ENCODE results near the gene OR2D3. TPM values are rescaled to one million over a fixed set of nuclear protein-coding genes. Genes with fewer than 3 reads are reported as not detected.

The OR2D3 gene
- total RNA-seq, 1 experiment from 2014 or later = not detected

- H2AFZ ChIP-seq (ENCODE audit: low read length) = no peak overlapping the region
- no peak overlapping the region for H3K4ac ChIP-seq (ENCODE audit: low read depth, low read length)
- no peaks in the 10 kb centered on the region for H3K23me2 ChIP-seq (ENCODE audit: insufficient read length, low read depth, low read length, poor library complexity, severe bottlenecking)
- DNase-seq = no peak
- no peak overlapping the region for H3K4me2 ChIP-seq (ENCODE audit: insufficient read depth, insufficient read length, low read length)
- no peak overlapping the region for H2AK5ac ChIP-seq (ENCODE audit: insufficient read length, low read length)
- no peaks in the 10 kb centered on the region for H3K9me3 ChIP-seq (ENCODE audit: control insufficient read depth, low read depth, low read length)
- H4K5ac ChIP-seq (ENCODE audit: insufficient read length, low read depth, low read length) = no peak overlapping the region
- Mint-ChIP-seq H3K4me3 (no peak overlapping the region), H3K36me3 (ENCODE audit: insufficient read depth in 1 of 3, low read depth in 3 of 3) (peaks cover 8 to 13% (median 9%) of the 10 kb centered on the region in 3 experiments; a peak in 6 of 7 replicates), H3K9me3 (peaks cover 2 to 3% of the 10 kb centered on the region in 2 experiments; a peak in 3 of 5 replicates), H3K27me3 (ENCODE audit: low read depth) (no peaks in the 10 kb centered on the region), H3K27ac (no peak overlapping the region; a peak in 1 of 7 replicates), H3K4me1 (no peaks in the 10 kb centered on the region)
- no peak overlapping the region for H2BK120ac ChIP-seq (ENCODE audit: low read depth, low read length, poor library complexity, severe bottlenecking)
- H3K14ac ChIP-seq (ENCODE audit: insufficient read depth, low read length) = no peak overlapping the region
- H3K9ac ChIP-seq (ENCODE audit: extremely low read depth, insufficient read length, low read length) = no peak overlapping the region
- no peak overlapping the region for H3K23ac ChIP-seq (ENCODE audit: insufficient read length, low read depth, low read length)
- TF ChIP-seq, protein P1, sequence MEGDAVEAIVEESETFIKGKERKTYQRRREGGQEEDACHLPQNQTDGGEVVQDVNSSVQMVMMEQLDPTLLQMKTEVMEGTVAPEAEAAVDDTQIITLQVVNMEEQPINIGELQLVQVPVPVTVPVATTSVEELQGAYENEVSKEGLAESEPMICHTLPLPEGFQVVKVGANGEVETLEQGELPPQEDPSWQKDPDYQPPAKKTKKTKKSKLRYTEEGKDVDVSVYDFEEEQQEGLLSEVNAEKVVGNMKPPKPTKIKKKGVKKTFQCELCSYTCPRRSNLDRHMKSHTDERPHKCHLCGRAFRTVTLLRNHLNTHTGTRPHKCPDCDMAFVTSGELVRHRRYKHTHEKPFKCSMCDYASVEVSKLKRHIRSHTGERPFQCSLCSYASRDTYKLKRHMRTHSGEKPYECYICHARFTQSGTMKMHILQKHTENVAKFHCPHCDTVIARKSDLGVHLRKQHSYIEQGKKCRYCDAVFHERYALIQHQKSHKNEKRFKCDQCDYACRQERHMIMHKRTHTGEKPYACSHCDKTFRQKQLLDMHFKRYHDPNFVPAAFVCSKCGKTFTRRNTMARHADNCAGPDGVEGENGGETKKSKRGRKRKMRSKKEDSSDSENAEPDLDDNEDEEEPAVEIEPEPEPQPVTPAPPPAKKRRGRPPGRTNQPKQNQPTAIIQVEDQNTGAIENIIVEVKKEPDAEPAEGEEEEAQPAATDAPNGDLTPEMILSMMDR (conservative IDR thresholded peaks at IDR 0.05) = no peak
- H3K79me1 ChIP-seq (ENCODE audit: insufficient read depth, low read depth, low read length, poor library complexity, severe bottlenecking) = no peaks in the 10 kb centered on the region
- no peak overlapping the region for H2BK12ac ChIP-seq (ENCODE audit: insufficient read length, low read depth, low read length)
- H4K91ac ChIP-seq (ENCODE audit: insufficient read length, low read depth, low read length) = no peak overlapping the region
- no peak overlapping the region for H3K56ac ChIP-seq (ENCODE audit: insufficient read length, low read depth, low read length)
- H4K8ac ChIP-seq (replicated peaks; ENCODE audit: insufficient read length, low read depth, low read length) = no peak overlapping the region
- no peaks in the 10 kb centered on the region for H3K4me1 ChIP-seq (ENCODE audit: insufficient read depth, low read length)
- H4K20me1 ChIP-seq (ENCODE audit: control insufficient read depth, insufficient read depth, insufficient read length) = no peaks in the 10 kb centered on the region
- H2BK5ac ChIP-seq (ENCODE audit: insufficient read length, low read length) = no peak overlapping the region
- no peaks in the 10 kb centered on the region for H3K27me3 ChIP-seq (ENCODE audit: insufficient read depth, low read length)
- no peak overlapping the region for H3K27ac ChIP-seq (ENCODE audit: insufficient read length, low read depth, low read length)
- no peak overlapping the region for H2BK15ac ChIP-seq (ENCODE audit: low read depth, low read length)
- no peak overlapping the region for H2BK20ac ChIP-seq (ENCODE audit: low read depth, low read length, poor library complexity, severe bottlenecking)
- H3K18ac ChIP-seq (ENCODE audit: insufficient read length, low read depth, low read length) = no peak overlapping the region
- H3T11ph ChIP-seq (ENCODE audit: low read length) = no peak overlapping the region
- H3K79me2 ChIP-seq (ENCODE audit: insufficient read depth, low read length) = no peaks in the 10 kb centered on the region
Observed at GRCh38 chr11:6962141-6962540, 41.3 kb downstream of the OR2D3 start.
